Osteocyte (in vitro differentiated cells): ENCODE measurements around the gene TTC19. TPM values are rescaled to one million over a fixed set of nuclear protein-coding genes. Genes with fewer than 3 reads are reported as not detected.

Source experiments
- DNase-seq: peaks from one replicate; pipeline ENCODE4 v3.0.0; 2021; ENCODE audit warnings: mixed read lengths; ENCODE audit not compliant: unreplicated experiment; ENCODE audit errors: extremely low spot score
- H3K27ac Mint-ChIP-seq: one replicate; pipeline ENCODE4 v1.8.0; 2021; ENCODE audit warnings: mild to moderate bottlenecking, mixed read lengths; ENCODE audit not compliant: unreplicated experiment
- H3K27me3 Mint-ChIP-seq: one replicate; pipeline ENCODE4 v1.8.0; 2021; ENCODE audit warnings: mixed read lengths; ENCODE audit not compliant: unreplicated experiment
- H3K36me3 Mint-ChIP-seq: one replicate; pipeline ENCODE4 v1.8.0; 2021; ENCODE audit warnings: mixed read lengths; ENCODE audit not compliant: unreplicated experiment
- H3K4me1 Mint-ChIP-seq: one replicate; pipeline ENCODE4 v1.8.0; 2021; ENCODE audit warnings: mixed read lengths; ENCODE audit not compliant: unreplicated experiment
- H3K4me3 Mint-ChIP-seq: one replicate; pipeline ENCODE4 v1.8.0; 2021; ENCODE audit warnings: mild to moderate bottlenecking, moderate library complexity, mixed read lengths; ENCODE audit not compliant: unreplicated experiment
- H3K9me3 Mint-ChIP-seq: one replicate; pipeline ENCODE4 v1.8.0; 2021; ENCODE audit warnings: mixed read lengths; ENCODE audit not compliant: unreplicated experiment
- total RNA-seq: library from RNA; stranded (reverse); gene quantifications from 2 replicates; pipeline ENCODE4 v1.2.1, GENCODE V29; 2021
- TF ChIP-seq, protein P1 (sequence below): fragments of 200-600 bp; sonication (generic); IDR thresholded peaks from 2 replicates; pipeline ENCODE4 v1.5.0; 2021; ENCODE audit warnings: antibody characterized with exemption, mild to moderate bottlenecking, moderate library complexity

The TTC19 gene
- total RNA-seq, 1 donor from 2014 or later, result 34.4 TPM

DNA sequence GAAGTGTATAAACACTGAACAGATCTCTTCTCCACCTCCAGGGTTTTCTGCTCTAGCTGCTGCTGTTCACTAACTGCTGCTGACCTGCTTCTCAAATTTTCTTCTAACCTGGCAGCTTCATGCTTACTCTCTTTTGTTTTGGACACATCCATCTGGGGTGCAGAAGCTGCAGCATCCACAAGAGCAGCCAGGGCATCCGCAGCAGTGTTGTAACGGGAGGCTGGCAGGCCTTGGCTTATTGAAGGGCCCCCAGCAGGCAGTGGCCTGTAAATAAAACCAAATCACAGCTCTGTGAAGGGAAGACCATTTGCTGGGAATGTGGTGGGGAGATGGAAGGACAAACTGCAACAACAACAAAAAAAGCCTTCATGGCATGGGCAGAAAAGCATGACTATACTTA, 62.0 kb downstream of the TTC19 start:
- H3K27ac Mint-ChIP-seq, result no peak overlapping the region
- H3K27me3 Mint-ChIP-seq, result no peaks in the 10 kb centered on the region
- H3K36me3 Mint-ChIP-seq, result peaks cover 74% of the 10 kb centered on the region
- no peaks in the 10 kb centered on the region for H3K9me3 Mint-ChIP-seq
- no peak overlapping the region for H3K4me3 Mint-ChIP-seq
- no peaks in the 10 kb centered on the region for H3K4me1 Mint-ChIP-seq
- TF ChIP-seq, protein P1, sequence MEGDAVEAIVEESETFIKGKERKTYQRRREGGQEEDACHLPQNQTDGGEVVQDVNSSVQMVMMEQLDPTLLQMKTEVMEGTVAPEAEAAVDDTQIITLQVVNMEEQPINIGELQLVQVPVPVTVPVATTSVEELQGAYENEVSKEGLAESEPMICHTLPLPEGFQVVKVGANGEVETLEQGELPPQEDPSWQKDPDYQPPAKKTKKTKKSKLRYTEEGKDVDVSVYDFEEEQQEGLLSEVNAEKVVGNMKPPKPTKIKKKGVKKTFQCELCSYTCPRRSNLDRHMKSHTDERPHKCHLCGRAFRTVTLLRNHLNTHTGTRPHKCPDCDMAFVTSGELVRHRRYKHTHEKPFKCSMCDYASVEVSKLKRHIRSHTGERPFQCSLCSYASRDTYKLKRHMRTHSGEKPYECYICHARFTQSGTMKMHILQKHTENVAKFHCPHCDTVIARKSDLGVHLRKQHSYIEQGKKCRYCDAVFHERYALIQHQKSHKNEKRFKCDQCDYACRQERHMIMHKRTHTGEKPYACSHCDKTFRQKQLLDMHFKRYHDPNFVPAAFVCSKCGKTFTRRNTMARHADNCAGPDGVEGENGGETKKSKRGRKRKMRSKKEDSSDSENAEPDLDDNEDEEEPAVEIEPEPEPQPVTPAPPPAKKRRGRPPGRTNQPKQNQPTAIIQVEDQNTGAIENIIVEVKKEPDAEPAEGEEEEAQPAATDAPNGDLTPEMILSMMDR, result no peak
- DNase-seq, result no peak

DNA sequence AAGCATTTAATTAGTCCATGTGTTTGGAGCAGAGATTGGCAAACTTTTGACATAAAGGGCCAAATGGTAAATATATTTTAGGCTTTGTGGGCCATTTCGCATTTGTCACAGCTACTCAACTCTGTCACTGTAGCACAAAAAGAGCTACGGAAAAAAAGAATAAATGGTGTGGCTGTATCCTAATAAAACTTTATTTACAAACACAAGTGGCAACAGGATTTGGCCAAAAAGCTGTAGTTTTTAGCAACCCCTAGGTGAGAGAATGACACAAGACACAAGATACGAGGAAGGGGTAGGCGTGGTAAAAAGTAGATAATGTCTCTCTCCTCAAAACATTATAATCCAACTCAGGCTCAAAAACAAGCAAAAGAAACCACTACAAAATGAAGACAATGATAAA, 66.5 kb downstream of the TTC19 start:
- Mint-ChIP-seq H3K36me3 (peaks cover 77% of the 10 kb centered on the region), H3K27me3 (no peaks in the 10 kb centered on the region), H3K9me3 (no peaks in the 10 kb centered on the region), H3K4me1 (no peaks in the 10 kb centered on the region), H3K4me3 (no peak overlapping the region), H3K27ac (no peak overlapping the region)
- TF ChIP-seq, protein P1, result no peak
- no peak for DNase-seq

DNA sequence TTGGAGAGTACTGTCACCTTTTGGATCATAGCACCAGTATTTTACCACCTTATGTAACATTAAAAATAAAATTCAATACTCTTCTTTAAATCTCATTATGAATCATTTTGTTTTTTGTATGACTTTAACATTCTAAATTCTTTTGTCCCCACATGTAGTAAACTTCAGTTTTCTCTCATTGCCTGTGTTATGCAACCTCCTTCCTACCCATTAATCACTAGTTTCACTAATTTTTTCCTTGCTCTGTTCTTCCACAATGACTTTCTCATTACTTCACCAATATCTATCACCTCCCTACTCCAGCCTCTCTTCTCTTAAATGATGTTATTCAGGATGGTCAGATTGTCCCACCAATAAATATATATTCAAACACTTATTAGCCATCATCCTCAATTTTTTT, 68.7 kb downstream of the TTC19 start:
- H3K36me3 Mint-ChIP-seq, result peaks cover 67% of the 10 kb centered on the region

DNA sequence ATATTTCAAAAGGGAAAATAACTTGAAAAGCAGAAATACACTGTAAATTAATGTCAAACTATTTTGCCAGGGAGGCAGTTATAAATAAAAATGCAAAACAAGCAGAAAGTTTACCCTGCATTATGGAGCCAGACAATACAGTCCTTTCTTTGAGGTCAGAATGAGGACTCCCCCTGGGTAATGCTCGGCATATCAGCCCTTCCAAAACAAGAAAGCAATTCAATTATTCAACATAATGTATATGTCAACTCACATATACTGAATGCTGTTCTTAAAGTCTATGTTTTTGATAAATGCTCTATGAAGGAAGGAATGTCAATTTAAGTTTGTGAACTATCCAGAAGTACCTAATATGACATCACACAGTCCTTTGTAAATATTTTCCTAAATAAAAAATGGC, 72.4 kb downstream of the TTC19 start:
- DNase-seq, result no peak
- no peaks in the 10 kb centered on the region for H3K27me3 Mint-ChIP-seq
- H3K27ac Mint-ChIP-seq, result no peak overlapping the region
- H3K9me3 Mint-ChIP-seq, result no peaks in the 10 kb centered on the region
- peaks cover 56% of the 10 kb centered on the region for H3K36me3 Mint-ChIP-seq
- TF ChIP-seq, protein P1, result no peak
- no peak overlapping the region for H3K4me3 Mint-ChIP-seq
- H3K4me1 Mint-ChIP-seq, result no peaks in the 10 kb centered on the region

More for the DNA sequence above, 68.7 kb downstream of the TTC19 start:
- Mint-ChIP-seq H3K4me1 (no peaks in the 10 kb centered on the region), H3K9me3 (no peaks in the 10 kb centered on the region), H3K27me3 (no peaks in the 10 kb centered on the region), H3K27ac (no peak overlapping the region), H3K4me3 (no peak overlapping the region)
- DNase-seq, result no peak
- TF ChIP-seq, protein P1, result no peak

DNA sequence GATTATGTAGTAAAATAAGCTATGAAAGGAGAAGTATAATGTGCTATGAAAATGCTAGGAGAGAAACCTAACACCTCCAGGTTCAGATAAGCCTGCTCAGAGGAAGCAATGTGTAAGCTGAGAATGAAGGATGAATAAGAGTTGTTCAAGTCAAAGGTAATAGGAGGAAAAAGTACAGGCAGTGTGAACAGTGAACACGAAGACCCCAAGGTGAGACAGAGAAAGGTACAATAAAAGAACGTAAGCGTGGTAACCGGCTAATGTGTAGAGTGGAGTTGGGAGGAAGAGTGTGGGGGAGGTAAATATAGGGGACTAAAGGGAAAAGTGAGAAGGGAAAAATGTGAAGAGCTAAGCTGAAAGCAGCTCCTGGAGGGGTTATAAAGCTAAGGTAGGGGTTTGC, 74.2 kb downstream of the TTC19 start:
- peaks cover 53% of the 10 kb centered on the region for H3K36me3 Mint-ChIP-seq

More for the DNA sequence above, 74.2 kb downstream of the TTC19 start:
- TF ChIP-seq, protein P1, result no peak
- Mint-ChIP-seq H3K4me1 (no peaks in the 10 kb centered on the region), H3K27me3 (no peaks in the 10 kb centered on the region), H3K4me3 (no peak overlapping the region), H3K9me3 (no peaks in the 10 kb centered on the region), H3K27ac (no peak overlapping the region)
- no peak for DNase-seq
